Measurements from ENCODE around the gene USP20.

- TF ChIP-seq CTCF (IDR thresholded peaks at IDR 0.05) (no peak), POLR2AphosphoS5 (IDR thresholded peaks at IDR 0.05; ENCODE audit: low read depth, low read length) (no peak), NFIC (IDR thresholded peaks at IDR 0.05; ENCODE audit: borderline replicate concordance) (no peak), FOSL2 (IDR thresholded peaks at IDR 0.05; ENCODE audit: borderline replicate concordance, low read depth) (no peak), CHD2 (IDR thresholded peaks at IDR 0.05; ENCODE audit: low read length, partially characterized antibody) (no peak), RCOR1 (IDR thresholded peaks at IDR 0.05; ENCODE audit: low read length) (no peak), GABPA (IDR thresholded peaks at IDR 0.05; ENCODE audit: low read depth) (no peak), TCF12 (IDR thresholded peaks at IDR 0.05) (no peak)
Observed at GRCh38 chr9:129860653-129861446, 25.6 kb downstream of the USP20 start.
